Activated T-cell treated with anti-CD3 and anti-CD28 coated beads, Interleukin-2, amount 50 U/mL, for 72 hours (primary cell): Measurements from ENCODE around the gene HIVEP3. TPM values are rescaled to one million over a fixed set of nuclear protein-coding genes. Genes with fewer than 3 reads are reported as not detected.

Source experiments
- ATAC-seq, 2 donors: fragments of 150-1000 bp; cut with Tn5 transposase; replicated peaks in 1 of 2; 2 replicates each; pipeline ENCODE4 v1.10.0; 2021; ENCODE audit warnings: moderate library complexity in 2 of 2, mild to moderate bottlenecking in 1 of 2
- DNase-seq, 2 donors: peaks; one replicate each; pipeline ENCODE4 v3.0.0; 2021 to 2022; ENCODE audit warnings: mixed read lengths in 1 of 2
- H3K27ac Mint-ChIP-seq: one replicate; pipeline ENCODE4 v1.8.0; 2022; ENCODE audit warnings: mild to moderate bottlenecking, moderate library complexity, mixed read lengths
- H3K27me3 Mint-ChIP-seq: one replicate; pipeline ENCODE4 v1.8.0; 2022; ENCODE audit warnings: low read depth, mixed read lengths
- H3K36me3 Mint-ChIP-seq, 2 donors: one replicate each; pipeline ENCODE4 v1.8.0; 2022; ENCODE audit warnings: mixed read lengths in 2 of 2, mild to moderate bottlenecking in 1 of 2; ENCODE audit not compliant: insufficient read depth in 2 of 2
- H3K4me1 Mint-ChIP-seq: one replicate; pipeline ENCODE4 v1.8.0; 2022; ENCODE audit warnings: low read depth, mixed read lengths
- H3K4me3 Mint-ChIP-seq, 2 donors: one replicate each; pipeline ENCODE4 v1.8.0; 2022; ENCODE audit warnings: mild to moderate bottlenecking in 2 of 2, mixed read lengths in 2 of 2, moderate library complexity in 2 of 2
- H3K9me3 Mint-ChIP-seq, 2 donors: one replicate each; pipeline ENCODE4 v1.8.0; 2022; ENCODE audit warnings: mixed read lengths in 2 of 2
- total RNA-seq, 2 donors: library from RNA; stranded (reverse); gene quantifications; one replicate each; pipeline ENCODE4 v1.2.3, GENCODE V29; 2022

The HIVEP3 gene
- total RNA-seq, 2 donors from 2014 or later: 22.8 to 29.2 TPM

DNA sequence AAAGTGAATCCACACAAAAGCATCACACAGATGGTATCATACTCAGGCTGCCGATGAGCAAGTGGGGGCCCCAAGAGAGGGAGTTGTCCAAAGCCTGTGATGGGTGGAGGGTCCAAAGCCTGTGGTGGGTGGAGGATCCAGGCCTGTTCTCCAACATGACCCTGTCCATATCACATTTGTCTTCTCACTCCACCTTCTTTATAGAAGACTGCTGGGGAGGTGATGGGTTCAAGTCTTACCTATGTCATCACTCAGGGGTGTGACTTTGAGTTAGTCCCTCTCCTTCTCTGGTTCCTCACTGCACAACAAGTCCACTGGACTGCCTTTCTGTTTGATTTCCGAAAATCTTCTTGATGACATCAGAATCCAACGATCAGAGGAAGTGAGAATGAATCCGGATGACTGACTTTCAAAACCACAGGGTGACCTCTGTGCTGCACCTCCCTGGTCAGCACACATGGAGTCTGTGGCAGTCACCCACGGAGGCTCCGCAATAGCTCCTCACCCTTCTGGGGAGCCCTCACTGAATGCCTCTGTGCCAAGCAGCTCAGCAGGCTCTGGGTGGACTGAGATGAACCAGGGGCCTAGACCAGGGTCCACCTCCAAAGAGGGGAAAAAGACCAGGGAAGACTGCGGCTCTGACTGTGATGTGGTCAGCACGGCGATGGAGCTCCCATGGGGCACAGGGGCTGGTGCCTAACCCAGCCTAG is 166.8 kb downstream of the HIVEP3 start:
- Mint-ChIP-seq H3K36me3 (no peaks in the 10 kb centered on the region), H3K9me3 (peaks cover 0 to 3% of the 10 kb centered on the region in 2 donors), H3K27me3 (no peaks in the 10 kb centered on the region), H3K4me1 (peaks cover 90% of the 10 kb centered on the region), H3K27ac (peak overlapping the region; percentile 61), H3K4me3 (peak overlapping the region; percentile 53 to 64)
- DNase-seq (no peak), ATAC-seq (peak; percentile 33 to 44)

DNA sequence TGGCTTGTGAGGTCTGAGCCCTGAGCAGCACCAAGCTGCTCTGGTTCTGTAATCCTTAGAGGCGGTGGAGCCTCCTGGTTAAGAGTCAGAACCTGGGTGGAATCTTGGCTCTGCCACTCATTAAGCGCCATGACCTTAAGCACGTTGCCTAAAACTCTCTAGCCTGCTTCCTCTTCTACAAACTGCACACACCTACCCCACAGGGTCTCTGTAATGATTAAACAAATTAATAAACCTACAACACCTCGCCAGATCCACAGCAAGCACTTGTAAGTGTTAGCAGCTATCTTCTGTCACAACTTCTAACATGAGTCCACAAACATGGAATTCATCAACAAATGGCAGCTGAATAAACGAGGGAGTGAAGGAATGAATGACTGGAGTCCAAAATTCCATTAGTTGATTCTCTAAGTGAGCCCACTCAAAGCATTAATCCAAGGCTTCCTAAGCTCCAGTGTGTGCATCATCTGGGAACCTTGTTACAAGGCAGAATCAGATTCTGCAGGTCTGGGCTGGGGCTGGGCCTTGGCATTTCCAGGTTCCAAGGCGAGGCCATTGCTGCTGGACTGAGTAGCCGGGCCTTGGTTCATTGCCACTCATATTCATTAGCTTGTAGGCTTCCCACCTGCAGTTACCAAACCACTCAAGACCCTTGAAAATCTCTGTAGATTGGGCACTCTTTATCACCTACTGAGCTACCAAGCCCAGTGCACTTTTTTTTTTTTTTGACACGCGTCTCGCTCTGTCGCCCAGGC is 168.6 kb downstream of the HIVEP3 start:
- ATAC-seq (no peak), DNase-seq (no peak)
- H3K9me3 Mint-ChIP-seq: no peaks in the 10 kb centered on the region
- no peaks in the 10 kb centered on the region for H3K27me3 Mint-ChIP-seq
- no peaks in the 10 kb centered on the region for H3K36me3 Mint-ChIP-seq
- no peak overlapping the region for H3K27ac Mint-ChIP-seq
- H3K4me3 Mint-ChIP-seq: no peak overlapping the region
- H3K4me1 Mint-ChIP-seq: peaks cover 95% of the 10 kb centered on the region

DNA sequence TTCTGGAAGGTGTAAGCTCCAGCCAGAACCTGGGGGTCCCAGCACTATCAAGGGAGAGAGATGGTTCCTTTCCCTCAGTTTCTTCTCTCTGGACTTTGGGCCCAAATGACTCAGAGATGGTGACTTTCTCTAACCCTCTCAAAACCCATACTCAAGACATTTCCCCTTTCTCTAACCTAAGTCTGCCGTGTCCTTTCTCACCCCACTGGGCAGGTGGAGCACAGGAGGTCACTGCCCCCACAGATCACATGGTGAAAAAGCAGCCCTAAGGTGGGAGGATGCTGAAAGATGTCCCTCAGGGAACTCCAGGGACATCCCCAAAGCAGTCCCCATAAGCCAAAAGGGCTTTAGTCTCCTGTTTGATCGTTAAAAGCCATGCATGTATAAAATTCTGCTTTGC is 173.7 kb downstream of the HIVEP3 start:
- Mint-ChIP-seq H3K4me3 (no peak overlapping the region), H3K27me3 (no peaks in the 10 kb centered on the region), H3K9me3 (no peaks in the 10 kb centered on the region), H3K36me3 (no peaks in the 10 kb centered on the region), H3K4me1 (peaks cover 95% of the 10 kb centered on the region), H3K27ac (no peak overlapping the region)
- no peak for DNase-seq
- ATAC-seq: no peak

DNA sequence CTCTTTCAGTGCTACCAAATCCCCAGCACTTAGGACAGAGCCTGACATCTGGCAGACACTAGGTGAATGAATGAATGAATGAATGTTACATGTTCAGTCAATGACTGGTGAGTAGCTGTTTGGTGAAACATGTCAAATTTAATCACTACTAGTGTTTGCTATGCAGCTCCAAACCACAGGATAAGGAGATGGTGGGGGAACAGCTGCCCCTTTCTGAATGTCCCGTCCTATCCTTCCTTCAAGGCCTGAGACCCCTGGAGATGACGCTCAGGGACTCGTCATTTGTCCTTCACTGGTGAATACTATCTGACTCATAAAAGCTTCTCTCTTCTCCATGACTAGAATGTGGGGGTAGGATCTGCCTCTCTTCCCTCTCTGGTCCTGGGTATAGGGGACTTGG is 175.4 kb downstream of the HIVEP3 start:
- ATAC-seq (peak; percentile 9 to 16), DNase-seq (no peak)
- peak overlapping the region; percentile 17 for H3K27ac Mint-ChIP-seq
- H3K27me3 Mint-ChIP-seq: no peaks in the 10 kb centered on the region
- H3K4me3 Mint-ChIP-seq: peak overlapping the region; percentile 55 to 57
- no peaks in the 10 kb centered on the region for H3K36me3 Mint-ChIP-seq
- H3K4me1 Mint-ChIP-seq: peaks cover 94% of the 10 kb centered on the region
- H3K9me3 Mint-ChIP-seq: no peaks in the 10 kb centered on the region

DNA sequence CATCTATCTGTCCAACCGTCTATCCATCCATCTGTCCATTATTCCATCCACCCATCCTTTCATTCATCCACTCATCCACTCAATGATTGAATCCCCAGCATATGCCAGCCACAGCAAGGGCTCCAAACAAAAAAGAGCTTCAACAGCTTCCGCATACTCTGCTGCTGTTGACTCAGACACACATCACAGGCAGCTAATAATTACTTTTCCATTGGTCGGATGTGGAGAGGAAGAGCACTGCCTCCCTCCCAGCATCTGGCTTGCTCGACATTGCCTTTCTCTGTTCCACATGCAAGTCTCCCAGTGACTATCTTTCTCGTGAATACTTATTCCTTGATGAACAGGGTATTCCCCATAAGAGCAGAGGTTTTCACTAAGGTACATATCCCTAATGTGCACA is 176.5 kb downstream of the HIVEP3 start:
- H3K27me3 Mint-ChIP-seq: no peaks in the 10 kb centered on the region
- ATAC-seq (no peak), DNase-seq (no peak)
- H3K4me1 Mint-ChIP-seq: peaks cover 97% of the 10 kb centered on the region
- H3K4me3 Mint-ChIP-seq: peak overlapping the region; percentile 55 to 57
- H3K36me3 Mint-ChIP-seq: no peaks in the 10 kb centered on the region
- peak overlapping the region; percentile 83 for H3K27ac Mint-ChIP-seq
- H3K9me3 Mint-ChIP-seq: no peaks in the 10 kb centered on the region

DNA sequence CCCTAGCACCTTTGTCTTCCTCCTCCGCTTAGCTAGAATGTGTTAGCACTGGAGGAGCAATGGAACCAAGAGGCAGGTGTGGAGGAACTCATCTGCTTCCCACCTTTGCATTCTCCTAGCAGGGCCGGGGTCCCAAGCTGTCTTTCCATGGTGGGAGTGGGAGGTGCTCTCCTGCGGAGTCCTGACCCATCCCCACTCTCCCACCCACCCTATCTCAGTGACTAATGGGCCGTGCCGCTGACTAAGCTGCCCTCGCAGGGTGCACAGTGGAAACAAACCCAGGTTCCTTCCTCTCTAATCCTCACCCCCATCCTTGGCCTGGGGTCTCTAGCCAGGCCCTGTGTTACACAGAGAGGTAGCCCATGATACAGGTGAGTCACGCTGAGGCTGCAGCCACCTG is 177.5 kb downstream of the HIVEP3 start:
- DNase-seq: peak; percentile 40 to 57
- H3K27me3 Mint-ChIP-seq: no peaks in the 10 kb centered on the region
- H3K4me1 Mint-ChIP-seq: peaks cover 99% of the 10 kb centered on the region
- H3K9me3 Mint-ChIP-seq: no peaks in the 10 kb centered on the region
- peak overlapping the region; percentile 22 for H3K27ac Mint-ChIP-seq
- ATAC-seq: peak; percentile 27 to 40
- peak overlapping the region; percentile 84 to 91 for H3K4me3 Mint-ChIP-seq
- H3K36me3 Mint-ChIP-seq: no peaks in the 10 kb centered on the region

DNA sequence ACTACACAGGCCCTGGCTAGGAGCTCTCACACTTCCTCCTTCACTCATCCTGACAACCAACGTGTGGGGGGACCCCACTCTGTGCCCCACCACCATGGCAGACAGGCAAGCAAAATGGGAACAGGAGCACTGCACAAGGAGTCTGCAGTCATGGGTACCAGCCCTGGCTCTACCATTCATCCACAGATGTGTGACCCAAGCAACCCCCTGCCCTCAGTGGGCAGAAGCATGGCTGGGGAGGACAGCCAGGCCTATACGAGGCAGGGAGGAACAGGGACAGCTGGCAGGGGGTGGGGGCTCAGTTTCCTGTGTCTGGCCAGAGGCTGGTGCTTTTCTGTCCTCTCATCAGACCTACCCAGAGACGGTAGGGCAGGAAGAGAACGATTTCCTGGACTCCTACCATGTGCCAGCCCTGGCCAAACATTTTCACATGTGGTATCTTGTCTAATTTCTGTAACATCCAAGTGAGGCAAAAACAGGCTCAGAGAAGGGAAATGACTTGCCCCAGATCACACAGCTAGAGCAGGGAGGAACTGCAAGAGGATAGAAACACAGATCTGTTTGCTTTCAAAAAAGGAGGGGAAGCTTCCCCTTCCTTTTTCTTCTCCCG is 178.0 kb downstream of the HIVEP3 start:
- H3K4me3 Mint-ChIP-seq: peak overlapping the region; percentile 84 to 91
- peak overlapping the region; percentile 44 for H3K27ac Mint-ChIP-seq
- H3K9me3 Mint-ChIP-seq: no peaks in the 10 kb centered on the region
- peaks cover 99% of the 10 kb centered on the region for H3K4me1 Mint-ChIP-seq
- H3K36me3 Mint-ChIP-seq: no peaks in the 10 kb centered on the region
- ATAC-seq (peak; percentile 32 to 43), DNase-seq (peak; percentile 43 to 53)
- H3K27me3 Mint-ChIP-seq: no peaks in the 10 kb centered on the region

DNA sequence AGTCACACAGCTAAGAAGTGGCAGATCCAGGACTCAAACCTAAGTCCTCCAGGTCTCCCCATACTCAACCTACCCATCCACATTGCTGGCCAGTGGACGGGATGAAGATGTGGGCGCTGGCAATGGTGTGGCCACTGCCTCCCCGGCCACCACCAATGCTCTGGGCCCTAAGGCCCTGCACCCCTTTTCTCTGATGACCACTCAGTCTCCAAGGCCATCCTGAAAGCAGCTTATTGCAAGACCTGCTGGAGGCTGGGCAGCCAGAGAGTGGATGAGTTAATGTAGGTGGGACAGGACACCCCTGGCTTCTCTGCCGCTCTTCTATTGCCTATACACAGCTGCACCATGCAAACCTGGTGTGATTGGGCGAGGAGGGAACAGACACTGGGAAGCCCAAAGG is 178.7 kb downstream of the HIVEP3 start:
- H3K27me3 Mint-ChIP-seq: no peaks in the 10 kb centered on the region
- DNase-seq (no peak), ATAC-seq (no peak)
- H3K27ac Mint-ChIP-seq: peak overlapping the region; percentile 98
- peak overlapping the region; percentile 84 to 91 for H3K4me3 Mint-ChIP-seq
- peaks cover 99% of the 10 kb centered on the region for H3K4me1 Mint-ChIP-seq
- H3K36me3 Mint-ChIP-seq: no peaks in the 10 kb centered on the region
- no peaks in the 10 kb centered on the region for H3K9me3 Mint-ChIP-seq

DNA sequence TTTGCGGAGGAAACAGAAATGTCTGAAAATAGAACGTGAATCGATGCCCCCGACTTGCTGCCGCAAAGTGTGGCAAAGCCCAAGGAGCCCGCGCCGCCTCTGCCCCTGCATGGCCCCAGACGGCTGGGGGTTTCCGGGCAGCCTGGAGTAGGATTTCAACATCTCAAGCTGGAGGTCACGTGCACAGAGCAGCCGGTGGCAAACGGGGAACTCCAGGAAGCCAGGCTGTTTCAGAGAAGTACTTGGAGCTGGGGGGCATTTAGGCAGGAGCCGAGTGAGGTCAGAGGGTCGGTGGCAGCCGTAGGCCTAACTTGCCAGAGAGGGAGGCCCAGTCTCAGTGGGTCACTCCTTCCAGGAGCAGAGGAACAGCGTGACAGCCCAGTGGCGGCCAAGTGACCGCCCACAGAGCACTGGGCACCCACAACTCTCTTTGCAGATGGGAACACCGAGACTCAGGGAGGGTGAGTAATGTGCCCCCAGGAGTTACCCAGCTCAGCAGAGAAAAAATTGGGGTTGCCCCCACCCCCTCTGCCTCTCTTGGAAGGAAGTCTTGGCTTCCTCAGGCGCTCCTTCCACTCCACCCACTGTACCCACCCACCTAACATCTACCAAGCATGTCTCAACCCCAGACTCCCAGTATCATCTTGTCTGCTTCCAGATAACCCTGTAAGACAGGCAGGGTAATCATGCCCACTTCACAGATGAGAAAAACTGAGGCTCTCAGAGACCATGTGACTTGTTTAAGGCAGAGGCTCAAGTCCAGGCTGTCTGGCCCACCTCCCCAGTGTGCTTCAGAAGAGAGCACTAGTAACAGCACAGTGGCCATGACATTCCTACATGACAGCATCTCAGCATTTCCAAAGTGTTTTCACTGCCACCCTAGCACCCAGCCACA is 179.4 kb downstream of the HIVEP3 start:
- peak; percentile 70 to 73 for ATAC-seq
- Mint-ChIP-seq H3K27ac (peak overlapping the region; percentile 98), H3K36me3 (no peaks in the 10 kb centered on the region), H3K27me3 (no peaks in the 10 kb centered on the region), H3K4me1 (peaks cover 99% of the 10 kb centered on the region), H3K4me3 (peak overlapping the region; percentile 84 to 91), H3K9me3 (no peaks in the 10 kb centered on the region)
- peak; percentile 89 for DNase-seq

DNA sequence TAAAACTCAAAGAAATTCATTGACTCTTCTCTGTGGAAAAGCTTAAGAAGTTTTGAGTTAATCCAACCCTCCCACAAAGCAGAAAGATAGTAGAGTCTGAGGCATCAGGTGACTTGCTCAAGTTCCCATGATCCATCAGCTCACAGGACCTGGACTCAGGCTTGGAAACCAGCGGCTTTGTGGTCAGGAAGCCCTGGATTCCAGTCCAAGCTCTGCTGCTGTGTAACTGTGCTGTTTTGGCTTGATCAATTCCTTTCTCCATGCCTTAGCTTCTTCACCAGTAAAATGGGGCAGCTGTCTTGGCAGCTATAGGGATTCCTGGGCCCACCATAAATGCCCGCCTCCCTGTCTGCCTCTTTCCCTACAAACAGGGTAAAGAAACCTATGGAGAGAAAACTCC is 180.2 kb downstream of the HIVEP3 start:
- no peaks in the 10 kb centered on the region for H3K27me3 Mint-ChIP-seq
- peak overlapping the region; percentile 84 to 91 for H3K4me3 Mint-ChIP-seq
- no peaks in the 10 kb centered on the region for H3K36me3 Mint-ChIP-seq
- peak overlapping the region; percentile 98 for H3K27ac Mint-ChIP-seq
- DNase-seq: no peak
- peaks cover 94% of the 10 kb centered on the region for H3K4me1 Mint-ChIP-seq
- no peak for ATAC-seq
- H3K9me3 Mint-ChIP-seq: no peaks in the 10 kb centered on the region

DNA sequence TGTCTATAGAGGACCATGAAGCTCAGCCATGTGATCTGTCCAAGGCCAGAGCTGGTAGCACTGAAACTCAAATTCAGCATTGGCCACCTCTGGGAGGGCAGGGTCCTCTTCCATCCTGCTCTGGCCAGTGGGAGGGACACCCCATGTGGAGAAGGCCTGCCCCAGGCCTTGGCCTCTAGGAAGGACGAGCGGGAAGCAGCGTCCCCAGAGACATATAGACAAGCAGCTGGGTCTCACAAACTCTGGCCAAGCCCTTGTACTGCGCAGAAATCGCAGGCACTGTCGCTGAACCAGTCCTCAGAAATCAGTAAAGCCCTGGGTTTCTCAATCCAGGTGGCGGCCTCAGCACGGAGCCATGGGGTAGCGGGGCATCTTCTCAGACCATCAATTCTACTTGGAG is 180.7 kb downstream of the HIVEP3 start:
- Mint-ChIP-seq H3K4me1 (peaks cover 90% of the 10 kb centered on the region), H3K36me3 (no peaks in the 10 kb centered on the region), H3K27ac (peak overlapping the region; percentile 17), H3K9me3 (no peaks in the 10 kb centered on the region), H3K27me3 (no peaks in the 10 kb centered on the region), H3K4me3 (peak overlapping the region; percentile 84 to 91)
- no peak for ATAC-seq
- no peak for DNase-seq

DNA sequence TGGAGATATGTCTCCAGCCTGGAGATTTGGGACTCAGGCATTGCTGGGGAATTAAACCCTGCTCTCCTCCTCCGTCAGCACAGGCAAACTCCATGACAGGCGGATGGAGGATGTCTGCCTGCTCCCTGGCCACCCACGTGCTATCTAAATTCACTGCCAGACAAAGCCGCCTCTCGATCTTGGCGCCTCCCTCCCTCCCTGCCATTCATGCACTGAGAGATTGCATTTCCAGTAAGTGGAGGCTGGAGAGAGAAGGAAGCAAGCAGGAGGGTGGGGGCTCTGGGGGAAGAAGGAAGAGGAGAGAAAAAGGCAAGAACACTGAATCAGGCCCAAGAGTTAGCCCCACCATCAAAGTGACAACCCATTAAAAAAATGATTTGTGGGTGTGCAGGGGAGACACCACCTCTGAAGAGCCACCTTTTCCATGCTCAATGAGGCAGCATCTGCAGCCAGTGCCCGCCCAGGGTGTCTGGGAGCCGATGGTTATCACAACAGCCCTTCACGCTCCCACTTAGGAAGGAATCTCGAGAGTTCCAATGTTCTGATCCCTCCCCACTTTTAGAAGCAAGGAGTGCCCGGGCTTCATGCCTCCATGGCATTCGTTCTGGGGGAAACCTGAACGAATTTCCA is 183.0 kb downstream of the HIVEP3 start:
- H3K4me3 Mint-ChIP-seq: no peak overlapping the region
- ATAC-seq (no peak), DNase-seq (no peak)
- H3K27ac Mint-ChIP-seq: no peak overlapping the region
- no peaks in the 10 kb centered on the region for H3K9me3 Mint-ChIP-seq
- H3K36me3 Mint-ChIP-seq: no peaks in the 10 kb centered on the region
- H3K4me1 Mint-ChIP-seq: peaks cover 67% of the 10 kb centered on the region
- no peaks in the 10 kb centered on the region for H3K27me3 Mint-ChIP-seq
